Activated CD4-positive, alpha-beta T cell treated with anti-CD3 and anti-CD28 coated beads for 36 hours (primary cell): ENCODE measurements around the gene TXNRD3. TPM values are rescaled to one million over a fixed set of nuclear protein-coding genes. Genes with fewer than 3 reads are reported as not detected.
A peak's percentile ranks its signal among the peaks of the same experiment; 100 is the strongest.
"Not testable (repeated sequence)": the region's sequence is repeated elsewhere in the genome, so short reads cannot be mapped to it uniquely, and the experiment has no call there.

ENCODE experiments used
- ATAC-seq: fragments of 200-7000 bp; cut with Tn5 transposase; one replicate; pipeline ENCODE4 v1.10.0; 2021; ENCODE audit warnings: mild to moderate bottlenecking, moderate library complexity
- CTCF ChIA-PET: fragments of 350-600 bp; sonication (Branson Sonifier 250); formaldehyde crosslinking; loops from one replicate; lab custom pipeline; 2021; ENCODE audit warnings: antibody characterized with exemption; lab: Charles Lee
- POLR2A ChIA-PET: fragments of 350-600 bp; sonication (Branson Sonifier 250); formaldehyde crosslinking; loops from one replicate; lab custom pipeline; 2021; ENCODE audit warnings: antibody characterized with exemption, inconsistent platforms; lab: Charles Lee
- DNase-seq: peaks from one replicate; pipeline ENCODE4 v3.0.0-alpha.2; 2020
- H3K27ac Mint-ChIP-seq: one replicate; pipeline ENCODE4 v1.8.0; 2021; ENCODE audit warnings: mixed read lengths
- H3K27me3 Mint-ChIP-seq: one replicate; pipeline ENCODE4 v1.8.0; 2021; ENCODE audit warnings: mixed read lengths
- H3K36me3 Mint-ChIP-seq: one replicate; pipeline ENCODE4 v1.8.0; 2021; ENCODE audit warnings: low read depth, mixed read lengths
- H3K4me1 Mint-ChIP-seq: one replicate; pipeline ENCODE4 v1.8.0; 2021; ENCODE audit warnings: mixed read lengths
- H3K4me3 Mint-ChIP-seq: one replicate; pipeline ENCODE4 v1.8.0; 2021; ENCODE audit warnings: mild to moderate bottlenecking, moderate library complexity, mixed read lengths
- H3K9me3 Mint-ChIP-seq: one replicate; pipeline ENCODE4 v1.8.0; 2021; ENCODE audit warnings: low read depth, mixed read lengths
- intact Hi-C, 2 experiments: fragments of 100-400 bp; cut with DNase I in 1 of 2; cut with micrococcal nuclease in 1 of 2; formaldehyde crosslinking; loops; one replicate each; pipeline versions ENCODE4 v1.14.2 to v1.15.1; 2022 to 2024; cut with DNase I, micrococcal nuclease
- total RNA-seq, 2 experiments: library from RNA; stranded (reverse); gene quantifications; one replicate each; pipeline ENCODE4 v1.2.3, GENCODE V29; 2021

The TXNRD3 gene
- total RNA-seq, 2 experiments from 2014 or later, result 2.5 to 3.5 TPM

DNA sequence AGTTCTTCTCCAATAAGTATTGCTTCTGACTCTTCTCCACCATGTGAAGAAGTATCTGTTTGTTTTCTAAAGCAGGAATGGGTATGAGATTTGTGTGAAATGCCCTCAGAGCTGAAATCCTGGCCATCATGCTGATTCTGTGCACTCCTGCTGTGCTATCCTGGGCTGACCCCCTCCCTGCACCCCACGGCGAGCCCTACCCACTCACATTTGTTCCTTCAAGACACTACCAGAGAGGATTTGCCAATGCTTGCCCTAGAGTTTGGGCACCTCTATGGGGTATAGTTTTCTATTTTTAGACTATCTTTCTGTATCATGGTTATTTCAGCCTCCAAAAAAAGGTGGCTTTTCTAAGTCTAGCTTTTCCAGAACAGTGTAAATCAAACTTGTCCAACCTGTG, 18.5 kb downstream of the TXNRD3 start:
- POLR2A ChIA-PET, result no interaction called here
- ATAC-seq (no peak), DNase-seq (no peak)
- CTCF ChIA-PET, result no interaction called here
- Mint-ChIP-seq H3K27me3 (no peaks in the 10 kb centered on the region), H3K9me3 (no peaks in the 10 kb centered on the region), H3K36me3 (peaks cover 5% of the 10 kb centered on the region), H3K4me1 (no peaks in the 10 kb centered on the region), H3K27ac (no peak overlapping the region), H3K4me3 (no peak overlapping the region)
- intact Hi-C loops, result no loop called here

GRCh38 chr3:126634803-126635202, 20.1 kb downstream of the TXNRD3 start:
- H3K9me3 Mint-ChIP-seq, result no peaks in the 10 kb centered on the region
- ChIA-PET CTCF (interaction anchor here (0.5 to 1.2 kb wide), 2 partner anchors 39 to 836 kb away, joined by 3 to 4 read pairs; no protein-coding TSS in a partner anchor), POLR2A (no interaction called here)
- DNase-seq, result no peak
- H3K27ac Mint-ChIP-seq, result no peak overlapping the region
- H3K4me1 Mint-ChIP-seq, result no peaks in the 10 kb centered on the region
- H3K36me3 Mint-ChIP-seq, result no peaks in the 10 kb centered on the region
- intact Hi-C loops, result no loop called here
- no peaks in the 10 kb centered on the region for H3K27me3 Mint-ChIP-seq
- no peak overlapping the region for H3K4me3 Mint-ChIP-seq
- ATAC-seq, result no peak

DNA sequence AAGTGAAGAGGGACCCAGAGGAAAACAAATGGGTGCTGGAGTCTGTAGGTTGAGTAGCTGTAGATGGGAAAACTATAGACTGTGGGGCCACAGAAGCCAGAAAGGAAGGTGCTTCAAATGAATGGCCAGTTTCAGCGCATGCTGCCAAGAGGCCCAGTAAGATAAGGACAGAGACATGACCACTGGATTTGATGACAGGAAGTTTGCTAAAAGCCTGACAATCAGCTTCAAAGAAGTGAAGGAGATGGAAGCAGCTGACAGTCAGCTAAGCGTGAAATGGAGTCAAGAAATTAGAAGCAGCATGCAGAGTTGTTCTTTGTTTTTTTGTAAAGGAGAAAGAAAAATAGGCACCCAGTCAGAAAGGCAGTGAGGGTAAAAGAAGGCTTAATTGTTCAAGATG, 24.9 kb downstream of the TXNRD3 start:
- POLR2A ChIA-PET, result no interaction called here
- DNase-seq, result no peak
- CTCF ChIA-PET, result interaction anchor here (0.8 kb wide), 1 partner anchor 12 kb away, joined by 3 read pairs; no protein-coding TSS in a partner anchor
- no peaks in the 10 kb centered on the region for H3K36me3 Mint-ChIP-seq
- no peak overlapping the region for H3K4me3 Mint-ChIP-seq
- H3K27ac Mint-ChIP-seq, result peak overlapping the region; percentile 2
- H3K27me3 Mint-ChIP-seq, result no peaks in the 10 kb centered on the region
- no peaks in the 10 kb centered on the region for H3K9me3 Mint-ChIP-seq
- intact Hi-C loops, result no loop called here
- no peak for ATAC-seq
- H3K4me1 Mint-ChIP-seq, result no peaks in the 10 kb centered on the region

DNA sequence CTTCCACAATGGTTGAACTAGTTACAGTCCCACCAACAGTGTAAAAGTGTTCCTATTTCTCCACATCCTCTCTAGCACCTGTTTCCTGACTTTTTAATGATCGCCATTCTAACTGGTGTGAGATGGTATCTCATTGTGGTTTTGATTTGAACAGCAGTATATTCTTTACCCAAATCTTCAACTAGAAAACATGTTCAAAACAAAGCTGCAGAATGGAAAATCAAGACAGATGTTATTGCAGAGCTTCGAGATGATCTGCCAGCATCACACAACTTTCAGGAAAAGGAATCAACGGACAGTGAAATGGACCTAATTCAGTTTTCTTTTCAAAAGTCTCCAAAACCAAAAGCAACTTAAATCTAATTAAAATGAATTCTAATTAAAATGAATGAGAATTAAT, 29.2 kb downstream of the TXNRD3 start:
- H3K4me1 Mint-ChIP-seq, H3K4me3 Mint-ChIP-seq, intact Hi-C loops, H3K27ac Mint-ChIP-seq, H3K36me3 Mint-ChIP-seq, CTCF ChIA-PET, POLR2A ChIA-PET, H3K27me3 Mint-ChIP-seq, ATAC-seq, DNase-seq, H3K9me3 Mint-ChIP-seq: not testable (repeated sequence)

GRCh38 chr3:126622694-126623093, 32.2 kb downstream of the TXNRD3 start:
- ChIA-PET POLR2A (no interaction called here), CTCF (no interaction called here)
- Mint-ChIP-seq H3K9me3 (no peaks in the 10 kb centered on the region), H3K27me3 (no peaks in the 10 kb centered on the region), H3K4me1 (no peaks in the 10 kb centered on the region), H3K36me3 (peaks cover 3% of the 10 kb centered on the region), H3K27ac (no peak overlapping the region), H3K4me3 (no peak overlapping the region)
- ATAC-seq, result no peak
- intact Hi-C loops, result no loop called here
- no peak for DNase-seq

DNA sequence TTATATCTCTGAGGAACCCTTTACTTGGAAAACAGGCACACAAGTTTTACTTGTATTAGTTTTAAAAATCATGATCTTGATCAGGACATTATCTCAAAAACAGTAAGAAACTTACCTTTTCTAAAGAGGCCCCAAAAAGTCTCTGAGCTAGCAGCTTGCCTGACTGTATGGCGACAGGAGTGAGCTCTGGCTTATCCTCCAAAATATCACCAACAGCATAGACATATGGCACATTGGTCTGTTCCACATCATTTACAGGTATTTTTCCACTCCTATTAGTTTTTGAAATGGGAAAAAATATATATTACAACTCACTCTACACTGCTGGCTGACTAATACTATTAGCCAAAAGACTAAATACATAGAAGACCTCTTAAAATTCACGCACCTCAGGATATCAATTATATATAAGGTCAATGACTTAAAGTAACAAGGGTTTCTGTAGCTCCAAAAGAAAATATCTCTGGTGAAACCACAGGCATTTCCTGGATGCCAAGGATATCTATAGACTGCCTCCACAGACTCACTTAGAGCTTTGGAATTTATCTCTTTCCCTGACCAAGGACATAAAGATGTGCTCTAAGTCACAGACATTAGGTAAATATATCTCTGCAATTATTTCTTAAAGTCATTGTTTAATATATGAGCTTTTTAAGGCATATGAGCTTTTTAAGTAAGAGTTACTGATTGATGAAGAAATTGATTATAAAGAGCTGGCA, 33.1 kb downstream of the TXNRD3 start:
- Mint-ChIP-seq H3K27me3 (no peaks in the 10 kb centered on the region), H3K4me3 (no peak overlapping the region), H3K27ac (no peak overlapping the region), H3K9me3 (no peaks in the 10 kb centered on the region), H3K4me1 (peaks cover 4% of the 10 kb centered on the region), H3K36me3 (peaks cover 3% of the 10 kb centered on the region)
- intact Hi-C loops, result no loop called here
- no peak for DNase-seq
- CTCF ChIA-PET, result interaction anchor here (0.9 kb wide), 1 partner anchor 99 kb away, joined by 3 read pairs; no protein-coding TSS in a partner anchor
- ATAC-seq, result no peak
- POLR2A ChIA-PET, result no interaction called here

- Mint-ChIP-seq H3K36me3 (peaks cover 3% of the 10 kb centered on the region), H3K4me3 (no peak overlapping the region), H3K27me3 (no peaks in the 10 kb centered on the region), H3K9me3 (no peaks in the 10 kb centered on the region), H3K27ac (no peak overlapping the region), H3K4me1 (peaks cover 4% of the 10 kb centered on the region)
- intact Hi-C loops, result no loop called here
- no peak for DNase-seq
- ATAC-seq, result no peak
- POLR2A ChIA-PET, result no interaction called here
- CTCF ChIA-PET, result interaction anchor here (0.9 to 2.0 kb wide), 2 partner anchors 10 to 99 kb away, joined by 3 to 4 read pairs; no protein-coding TSS in a partner anchor
These were observed 33.8 kb downstream of the TXNRD3 start for GRCh38 chr3:126621171-126621570.

DNA sequence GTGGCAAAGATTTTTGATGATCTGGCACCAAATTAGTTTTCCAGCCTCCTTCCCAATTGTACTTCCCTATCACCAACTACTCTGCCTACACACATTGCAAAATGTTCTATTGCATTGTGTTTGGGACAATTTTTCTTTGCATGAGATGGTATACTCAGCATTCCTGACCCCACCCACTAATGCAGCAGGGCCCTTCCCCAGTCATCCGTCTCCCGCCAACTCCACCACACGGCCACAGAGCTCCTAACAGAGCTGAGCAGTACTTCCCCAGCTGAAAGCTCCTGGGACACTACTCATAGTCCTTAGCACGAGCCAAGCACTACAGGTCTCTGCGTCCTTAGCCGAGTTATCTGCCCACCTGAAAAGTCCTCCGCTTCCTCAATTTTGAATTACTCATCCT, 34.2 kb downstream of the TXNRD3 start:
- ChIA-PET POLR2A (no interaction called here), CTCF (interaction anchor here (2.0 kb wide), 1 partner anchor 10 kb away, joined by 4 read pairs; no protein-coding TSS in a partner anchor)
- Mint-ChIP-seq H3K27ac (no peak overlapping the region), H3K27me3 (no peaks in the 10 kb centered on the region), H3K4me1 (peaks cover 4% of the 10 kb centered on the region), H3K9me3 (no peaks in the 10 kb centered on the region), H3K36me3 (peaks cover 4% of the 10 kb centered on the region), H3K4me3 (no peak overlapping the region)
- ATAC-seq (no peak), DNase-seq (no peak)
- intact Hi-C loops, result no loop called here

GRCh38 chr3:126618760-126619159, 36.2 kb downstream of the TXNRD3 start:
- H3K27me3 Mint-ChIP-seq, result no peaks in the 10 kb centered on the region
- ATAC-seq (no peak), DNase-seq (no peak)
- H3K9me3 Mint-ChIP-seq, result no peaks in the 10 kb centered on the region
- CTCF ChIA-PET, result no interaction called here
- intact Hi-C loops, result no loop called here
- H3K4me1 Mint-ChIP-seq, result peaks cover 4% of the 10 kb centered on the region
- POLR2A ChIA-PET, result no interaction called here
- H3K27ac Mint-ChIP-seq, result no peak overlapping the region
- H3K36me3 Mint-ChIP-seq, result peaks cover 2% of the 10 kb centered on the region
- H3K4me3 Mint-ChIP-seq, result no peak overlapping the region

GRCh38 chr3:126618021-126618420, 36.9 kb downstream of the TXNRD3 start:
- ChIA-PET CTCF (no interaction called here), POLR2A (no interaction called here)
- no peak for ATAC-seq
- peaks cover 2% of the 10 kb centered on the region for H3K36me3 Mint-ChIP-seq
- H3K4me3 Mint-ChIP-seq, result no peak overlapping the region
- no peak overlapping the region for H3K27ac Mint-ChIP-seq
- H3K27me3 Mint-ChIP-seq, result no peaks in the 10 kb centered on the region
- intact Hi-C loops, result no loop called here
- H3K4me1 Mint-ChIP-seq, result peaks cover 9% of the 10 kb centered on the region
- no peak for DNase-seq
- no peaks in the 10 kb centered on the region for H3K9me3 Mint-ChIP-seq

DNA sequence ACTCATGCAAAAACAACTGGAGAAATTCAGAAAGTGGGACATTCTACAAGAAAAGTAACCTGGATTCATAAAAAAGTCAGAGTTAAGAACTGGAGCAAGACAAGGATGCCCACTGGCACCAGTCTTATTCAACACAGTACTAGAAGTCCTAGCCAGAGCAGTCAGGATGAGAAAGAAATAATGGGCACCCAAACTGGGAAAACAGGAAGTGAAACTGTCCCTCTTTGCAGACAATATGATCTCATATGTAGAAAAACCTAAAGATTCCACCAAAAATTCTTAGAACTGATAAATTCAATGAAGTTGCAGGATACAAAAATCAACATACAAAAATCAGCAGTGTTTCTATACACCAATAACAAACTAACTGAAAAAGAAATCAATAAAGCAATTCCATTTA, 37.4 kb downstream of the TXNRD3 start:
- ATAC-seq (no peak), DNase-seq (no peak)
- H3K36me3 Mint-ChIP-seq, result peaks cover 2% of the 10 kb centered on the region
- H3K27me3 Mint-ChIP-seq, result no peaks in the 10 kb centered on the region
- no peaks in the 10 kb centered on the region for H3K9me3 Mint-ChIP-seq
- no peak overlapping the region for H3K4me3 Mint-ChIP-seq
- ChIA-PET CTCF (no interaction called here), POLR2A (no interaction called here)
- H3K4me1 Mint-ChIP-seq, result peaks cover 14% of the 10 kb centered on the region
- H3K27ac Mint-ChIP-seq, result no peak overlapping the region
- intact Hi-C loops, result no loop called here

GRCh38 chr3:126616931-126617330, 38.0 kb downstream of the TXNRD3 start:
- no peaks in the 10 kb centered on the region for H3K9me3 Mint-ChIP-seq
- peaks cover 2% of the 10 kb centered on the region for H3K36me3 Mint-ChIP-seq
- H3K4me3 Mint-ChIP-seq, result no peak overlapping the region
- ATAC-seq (no peak), DNase-seq (no peak)
- ChIA-PET CTCF (interaction anchor here (0.6 kb wide), 1 partner anchor 460 kb away, joined by 3 read pairs; no protein-coding TSS in a partner anchor), POLR2A (no interaction called here)
- H3K4me1 Mint-ChIP-seq, result peaks cover 19% of the 10 kb centered on the region
- intact Hi-C loops, result no loop called here
- H3K27ac Mint-ChIP-seq, result no peak overlapping the region
- H3K27me3 Mint-ChIP-seq, result no peaks in the 10 kb centered on the region
